ENCODE measurements around the gene TNNC1. TPM values are rescaled to one million over a fixed set of nuclear protein-coding genes. Genes with fewer than 3 reads are reported as not detected.
A peak's percentile ranks its signal among the peaks of the same experiment; 100 is the strongest.

The TNNC1 gene
- polyA plus RNA-seq, 3 donors, result not detected

DNA sequence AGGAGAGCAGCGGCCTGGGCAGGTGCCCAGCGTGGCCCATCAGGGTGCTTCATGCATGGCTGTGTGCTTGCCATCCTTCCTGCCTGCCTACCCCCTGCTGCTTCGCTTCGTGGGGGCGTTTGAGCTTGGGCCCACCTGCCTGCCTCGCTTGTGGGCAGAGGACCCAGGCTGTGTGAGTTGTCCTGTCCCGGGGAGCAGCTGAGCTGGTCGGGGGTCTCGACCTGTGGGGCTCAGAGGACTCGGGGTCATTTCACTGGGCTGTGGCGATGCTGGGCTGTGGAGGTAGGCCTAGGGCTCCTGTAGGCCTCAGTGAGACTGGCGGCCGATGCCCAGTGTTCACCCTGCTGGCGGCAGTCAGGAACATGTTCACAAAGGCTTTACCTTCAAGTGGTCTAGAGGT is 29.2 kb upstream of the TNNC1 start:
- Histone ChIP-seq H4K20me1 (ENCODE audit: insufficient read depth, low read length) (no peaks in the 10 kb centered on the region), H3K9ac (ENCODE audit: insufficient read depth, low read length, poor library complexity, severe bottlenecking) (no peak overlapping the region), H3K27me3 (ENCODE audit: control insufficient read depth in 2 of 2, insufficient read depth in 2 of 2, low read length in 2 of 2) (no peaks in the 10 kb centered on the region), H3K4me2 (replicated peaks; ENCODE audit: extremely low read depth, low read length, poor library complexity, severe bottlenecking) (no peak overlapping the region), H2AFZ (ENCODE audit: insufficient read depth, low read depth, low read length, poor library complexity, severe bottlenecking) (no peak overlapping the region), H3K79me2 (ENCODE audit: insufficient read depth, low read length) (peaks cover 5% of the 10 kb centered on the region), H3K4me1 (ENCODE audit: control insufficient read depth in 1 of 2, insufficient read depth in 2 of 2, low read length in 2 of 2) (peaks cover 20 to 30% of the 10 kb centered on the region in 2 donors), H3K4me3 (replicated peaks in 1 of 3; ENCODE audit: low read depth in 2 of 3, low read length in 3 of 3) (no peak overlapping the region), H3K27ac (ENCODE audit: low read depth in 1 of 2, low read length in 2 of 2) (no peak overlapping the region), H3K9me3 (replicated peaks in 1 of 2; ENCODE audit: control insufficient read depth in 1 of 2, insufficient read depth in 1 of 2, low read length in 2 of 2) (no peaks in the 10 kb centered on the region), H3K36me3 (replicated peaks in 1 of 2; ENCODE audit: control insufficient read depth in 1 of 2, insufficient read depth in 2 of 2, low read length in 2 of 2) (peaks cover 76 to 96% of the 10 kb centered on the region in 2 donors)
- TF ChIP-seq, protein P1, sequence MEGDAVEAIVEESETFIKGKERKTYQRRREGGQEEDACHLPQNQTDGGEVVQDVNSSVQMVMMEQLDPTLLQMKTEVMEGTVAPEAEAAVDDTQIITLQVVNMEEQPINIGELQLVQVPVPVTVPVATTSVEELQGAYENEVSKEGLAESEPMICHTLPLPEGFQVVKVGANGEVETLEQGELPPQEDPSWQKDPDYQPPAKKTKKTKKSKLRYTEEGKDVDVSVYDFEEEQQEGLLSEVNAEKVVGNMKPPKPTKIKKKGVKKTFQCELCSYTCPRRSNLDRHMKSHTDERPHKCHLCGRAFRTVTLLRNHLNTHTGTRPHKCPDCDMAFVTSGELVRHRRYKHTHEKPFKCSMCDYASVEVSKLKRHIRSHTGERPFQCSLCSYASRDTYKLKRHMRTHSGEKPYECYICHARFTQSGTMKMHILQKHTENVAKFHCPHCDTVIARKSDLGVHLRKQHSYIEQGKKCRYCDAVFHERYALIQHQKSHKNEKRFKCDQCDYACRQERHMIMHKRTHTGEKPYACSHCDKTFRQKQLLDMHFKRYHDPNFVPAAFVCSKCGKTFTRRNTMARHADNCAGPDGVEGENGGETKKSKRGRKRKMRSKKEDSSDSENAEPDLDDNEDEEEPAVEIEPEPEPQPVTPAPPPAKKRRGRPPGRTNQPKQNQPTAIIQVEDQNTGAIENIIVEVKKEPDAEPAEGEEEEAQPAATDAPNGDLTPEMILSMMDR (IDR thresholded peaks at IDR 0.05), result no peak
- peak overlapping the region in 1 of 7 donors; percentile 3 for H3K27ac Mint-ChIP-seq
- no peaks in the 10 kb centered on the region for H3K9me3 Mint-ChIP-seq
- H3K4me3 Mint-ChIP-seq, result no peak overlapping the region
- peaks cover 0 to 5% (median 0%) of the 10 kb centered on the region in 3 donors for H3K27me3 Mint-ChIP-seq (ENCODE audit: low read depth in 3 of 3)
- peaks cover 26% of the 10 kb centered on the region for H3K4me1 Mint-ChIP-seq
- intact Hi-C loops (cut with micrococcal nuclease), result no loop called here
- peaks cover 90 to 99% of the 10 kb centered on the region in 2 donors for H3K36me3 Mint-ChIP-seq
- 88% methylated on average over 10 of the region's 14 CpGs for WGBS (ENCODE audit: insufficient coverage)
- no peak for DNase-seq

DNA sequence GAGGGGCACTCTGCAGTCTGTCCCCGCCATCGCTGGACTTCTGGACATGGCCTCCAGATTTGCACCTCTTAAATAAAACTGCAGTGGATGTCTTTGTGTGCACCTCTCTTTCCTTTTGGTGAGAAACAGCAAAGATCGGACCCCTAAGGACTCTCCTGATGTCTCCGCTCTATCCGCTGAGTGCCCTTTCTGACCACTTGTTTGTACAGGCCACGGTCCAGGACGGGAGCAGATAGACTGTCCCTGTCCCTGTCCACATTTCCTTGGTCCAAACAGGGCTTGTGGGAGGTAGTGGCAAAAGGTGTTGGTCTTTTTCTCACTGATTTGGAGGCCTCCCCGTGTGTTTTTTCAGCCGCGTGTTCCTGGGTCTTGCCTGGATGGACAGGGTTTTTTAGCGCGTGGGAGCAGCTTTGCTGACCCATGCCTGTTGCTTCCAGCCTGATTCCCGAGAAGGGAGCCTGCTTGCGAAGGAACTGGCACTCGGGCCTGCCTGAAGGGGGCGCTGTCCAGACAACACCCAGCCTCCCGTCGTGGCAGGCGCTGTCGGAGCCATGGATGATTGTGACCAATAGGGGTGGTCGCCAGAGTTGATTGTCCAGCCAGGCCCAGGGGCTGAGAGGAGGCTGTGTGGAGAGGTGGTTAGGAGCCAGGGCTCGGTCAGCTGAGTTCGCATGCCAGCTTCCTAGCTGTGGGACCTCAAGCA is 28.1 kb upstream of the TNNC1 start:
- intact Hi-C loops (cut with micrococcal nuclease), result no loop called here
- no peak for DNase-seq
- Histone ChIP-seq H3K4me1 (ENCODE audit: control insufficient read depth in 1 of 2, insufficient read depth in 2 of 2, low read length in 2 of 2) (peaks cover 31 to 41% of the 10 kb centered on the region in 2 donors), H3K9me3 (replicated peaks in 1 of 2; ENCODE audit: control insufficient read depth in 1 of 2, insufficient read depth in 1 of 2, low read length in 2 of 2) (no peaks in the 10 kb centered on the region), H3K9ac (ENCODE audit: insufficient read depth, low read length, poor library complexity, severe bottlenecking) (no peak overlapping the region), H3K4me2 (replicated peaks; ENCODE audit: extremely low read depth, low read length, poor library complexity, severe bottlenecking) (no peak overlapping the region), H3K36me3 (replicated peaks in 1 of 2; ENCODE audit: control insufficient read depth in 1 of 2, insufficient read depth in 2 of 2, low read length in 2 of 2) (peaks cover 76 to 96% of the 10 kb centered on the region in 2 donors), H3K27me3 (ENCODE audit: control insufficient read depth in 2 of 2, insufficient read depth in 2 of 2, low read length in 2 of 2) (no peaks in the 10 kb centered on the region), H3K4me3 (replicated peaks in 1 of 3; ENCODE audit: low read depth in 2 of 3, low read length in 3 of 3) (no peak overlapping the region), H2AFZ (ENCODE audit: insufficient read depth, low read depth, low read length, poor library complexity, severe bottlenecking) (no peak overlapping the region), H3K27ac (ENCODE audit: low read depth in 1 of 2, low read length in 2 of 2) (no peak overlapping the region), H4K20me1 (ENCODE audit: insufficient read depth, low read length) (no peaks in the 10 kb centered on the region), H3K79me2 (ENCODE audit: insufficient read depth, low read length) (peaks cover 8% of the 10 kb centered on the region)
- 94% methylated on average over 23 of the region's 23 CpGs for WGBS (ENCODE audit: insufficient coverage)
- Mint-ChIP-seq H3K27ac (no peak overlapping the region), H3K27me3 (ENCODE audit: low read depth in 3 of 3) (peaks cover 0 to 5% (median 0%) of the 10 kb centered on the region in 3 donors), H3K9me3 (no peaks in the 10 kb centered on the region), H3K4me1 (peaks cover 37% of the 10 kb centered on the region), H3K36me3 (peaks cover 90 to 99% of the 10 kb centered on the region in 2 donors), H3K4me3 (no peak overlapping the region)
- TF ChIP-seq, protein P1 (IDR thresholded peaks at IDR 0.05), result peak; percentile 40
